HepG2 (cell line): ENCODE data around the gene CCDC142. TPM values are rescaled to one million over a fixed set of nuclear protein-coding genes. Genes with fewer than 3 reads are reported as not detected.

ENCODE experiments used
- ARID5B ChIP-seq: IDR thresholded peaks from 2 replicates; pipeline ENCODE4 v1.4.0; 2020; ENCODE audit warnings: mild to moderate bottlenecking, missing genetic modification reagents
- CAMTA2 ChIP-seq: sonication (generic); formaldehyde crosslinking; IDR thresholded peaks from 2 replicates; pipeline ENCODE4 v1.4.0; 2020; ENCODE audit warnings: mild to moderate bottlenecking, missing genetic modification reagents, borderline replicate concordance
- HOXA3 ChIP-seq: sonication (generic); formaldehyde crosslinking; IDR thresholded peaks from 2 replicates; pipeline ENCODE4 v1.5.0; 2020; ENCODE audit warnings: missing genetic modification reagents
- KLF11 ChIP-seq: IDR thresholded peaks from 2 replicates; pipeline ENCODE4 v1.6.1; 2016; ENCODE audit warnings: missing compliant biosample characterization
- NR3C1 ChIP-seq: sonication (generic); formaldehyde crosslinking; IDR thresholded peaks from 2 replicates; pipeline ENCODE4 v1.4.0; 2020; ENCODE audit warnings: missing genetic modification reagents
- PAWR ChIP-seq: sonication (generic); formaldehyde crosslinking; IDR thresholded peaks from 2 replicates; pipeline ENCODE4 v1.4.0; 2020; ENCODE audit warnings: missing genetic modification reagents, mild to moderate bottlenecking, borderline replicate concordance
- PRDM10 ChIP-seq: sonication (generic); formaldehyde crosslinking; IDR thresholded peaks from 2 replicates; pipeline ENCODE4 v1.4.0; 2020; ENCODE audit warnings: low read depth, missing genetic modification reagents
- SOX6 ChIP-seq, 2 experiments: fragments of 450-650 bp in 1 of 2; sonication (generic) in 1 of 2; formaldehyde crosslinking in 1 of 2; IDR thresholded peaks; 2 replicates each; pipeline versions ENCODE4 v1.4.0 to v1.6.1; 2017 to 2020; ENCODE audit warnings: antibody characterized with exemption in 1 of 2, mild to moderate bottlenecking in 1 of 2, missing genetic modification reagents in 1 of 2
- SUZ12 ChIP-seq: fragments of 150-350 bp; IDR thresholded peaks from 2 replicates; pipeline ENCODE4 v1.6.1; 2014; ENCODE audit warnings: low read depth, low read length
- ZFP36L2 ChIP-seq: sonication (generic); formaldehyde crosslinking; IDR thresholded peaks from 2 replicates; pipeline ENCODE4 v1.4.0; 2020; ENCODE audit warnings: missing genetic modification reagents
- ZNF207 ChIP-seq: fragments of 450-650 bp; IDR thresholded peaks from 2 replicates; pipeline ENCODE4 v1.6.1; 2016; ENCODE audit warnings: antibody characterized with exemption, borderline replicate concordance
- ZNF230 ChIP-seq: sonication (generic); formaldehyde crosslinking; IDR thresholded peaks from 2 replicates; pipeline ENCODE4 v1.4.0; 2020; ENCODE audit warnings: mild to moderate bottlenecking, missing genetic modification reagents
- ZNF274 ChIP-seq: sonication (generic); formaldehyde crosslinking; IDR thresholded peaks from 2 replicates; pipeline ENCODE4 v1.5.1; 2020; ENCODE audit warnings: mild to moderate bottlenecking, missing genetic modification reagents
- ZNF431 ChIP-seq: sonication (generic); formaldehyde crosslinking; IDR thresholded peaks from 2 replicates; pipeline ENCODE4 v1.9.0; 2022; ENCODE audit warnings: missing genetic modification reagents, low read depth, mild to moderate bottlenecking, borderline replicate concordance
- ZNF598 ChIP-seq: sonication (generic); formaldehyde crosslinking; IDR thresholded peaks from 2 replicates; pipeline ENCODE4 v1.5.1; 2020; ENCODE audit warnings: mild to moderate bottlenecking, missing genetic modification reagents, borderline replicate concordance
- ZNF691 ChIP-seq: sonication (generic); formaldehyde crosslinking; IDR thresholded peaks from 2 replicates; pipeline ENCODE4 v1.4.0; 2020; ENCODE audit warnings: missing genetic modification reagents, low read depth, mild to moderate bottlenecking, borderline replicate concordance
- ZNF761 ChIP-seq: sonication (generic); formaldehyde crosslinking; conservative IDR thresholded peaks from 2 replicates; pipeline ENCODE4 v1.4.0; 2020; ENCODE audit warnings: mild to moderate bottlenecking, missing genetic modification reagents
- ZNF788 ChIP-seq: sonication (generic); formaldehyde crosslinking; IDR thresholded peaks from 2 replicates; pipeline ENCODE4 v1.5.0; 2020; ENCODE audit warnings: mild to moderate bottlenecking, missing genetic modification reagents, borderline replicate concordance
- ZSCAN21 ChIP-seq: sonication (generic); formaldehyde crosslinking; IDR thresholded peaks from 2 replicates; pipeline ENCODE4 v1.8.0; 2022; ENCODE audit warnings: mild to moderate bottlenecking, missing genetic modification reagents, moderate library complexity, borderline replicate concordance
- ZUFSP ChIP-seq: sonication (generic); formaldehyde crosslinking; IDR thresholded peaks from 2 replicates; pipeline ENCODE4 v1.9.0; 2021; ENCODE audit warnings: missing genetic modification reagents, mild to moderate bottlenecking, borderline replicate concordance
- polyA plus RNA-seq, 8 experiments: library from polyadenylated mRNA; depleted of rRNA in 3 of 8; stranded (reverse) in 7 of 8; unstranded in 1 of 8; fragments of >200 nt; fragmentation: Illumina TruSeq in 4 of 8; extraction: Trizol in 4 of 8; gene quantifications; 2 replicates each; pipeline versions ENCODE4 v1.2.1 to v1.2.3, GENCODE V29; 2011 to 2016; ENCODE audit warnings: low read depth in 4 of 8, missing spikeins in 1 of 8, mixed read lengths in 1 of 8; ENCODE audit not compliant: insufficient read depth in 1 of 8
- total RNA-seq, 5 experiments: library from RNA; depleted of rRNA; stranded (reverse); fragments of >200 nt; fragmentation: Illumina TruSeq; extraction: Trizol; gene quantifications; 2 replicates each; pipeline ENCODE4 v1.2.3, GENCODE V29; 2016; ENCODE audit warnings: low read depth in 1 of 5

Gene CCDC142
- total and polyA plus RNA-seq, 2 of the 13 experiments (the other 11 are each of a cell fraction or from before 2014, with no cell fraction given) = 14.7 to 30.4 TPM

- no peak for TF ChIP-seq ZUFSP (CRISPR knock-in tag)
- TF ChIP-seq SUZ12 = no peak
- no peak for TF ChIP-seq ZNF598
- peak; percentile 9; the same call in 1 of the 2 replicates for TF ChIP-seq ZNF274 (CRISPR knock-in tag)
- TF ChIP-seq ZNF431 (CRISPR knock-in tag) = 0 out of 2 replicates have a peak, but pooled peaks have one; percentile 54
- peak; percentile 69; the same call in 1 of the 2 replicates for TF ChIP-seq ZSCAN21 (CRISPR knock-in tag)
- TF ChIP-seq CAMTA2 (CRISPR knock-in tag) = no peak
- no peak for TF ChIP-seq ARID5B (CRISPR knock-in tag)
- TF ChIP-seq ZNF230 (CRISPR knock-in tag) = no peak
- no peak for TF ChIP-seq PAWR (CRISPR knock-in tag)
- no peak for TF ChIP-seq SOX6 (IDR thresholded peaks at IDR 0.05)
- no peak for TF ChIP-seq SOX6 (CRISPR knock-in tag; IDR thresholded peaks at IDR 0.05)
- no peak for TF ChIP-seq ZNF788
- no peak for TF ChIP-seq ZNF207
- no peak for TF ChIP-seq ZFP36L2
- TF ChIP-seq PRDM10 = no peak
- no peak for TF ChIP-seq ZNF691
- no peak for TF ChIP-seq KLF11 (CRISPR knock-in tag)
- no peak; the same call in 1 of the 2 replicates for TF ChIP-seq ZNF761
- no peak for TF ChIP-seq NR3C1 (CRISPR knock-in tag)
- TF ChIP-seq HOXA3 (CRISPR knock-in tag) = no peak
Observed at GRCh38 chr2:74457129-74457548, 25.7 kb downstream of the CCDC142 start (continued).
